K562 (cell line): ENCODE results near the gene NUP62. TPM values are rescaled to one million over a fixed set of nuclear protein-coding genes. Genes with fewer than 3 reads are reported as not detected.

Experiments used
- ARHGAP35 ChIP-seq: fragments of 450-650 bp; IDR thresholded peaks from 2 replicates; pipeline ENCODE4 v1.6.1; 2018; ENCODE audit not compliant: partially characterized antibody
- CHD7 ChIP-seq: fragments of 200-600 bp; sonication (generic); IDR thresholded peaks from one replicate; pipeline ENCODE4 v1.6.1; 2012; ENCODE audit warnings: mild to moderate bottlenecking, low read depth, low read length, inconsistent platforms
- EGR1 ChIP-seq: fragments of 450-650 bp; conservative IDR thresholded peaks from 2 replicates; pipeline ENCODE4 v1.6.1; 2017; ENCODE audit warnings: mild to moderate bottlenecking
- FOXJ2 ChIP-seq: fragments of 200-800 bp; sonication (Bioruptor generic); IDR thresholded peaks from 2 replicates; pipeline ENCODE4 v1.6.1; 2016; ENCODE audit warnings: missing genetic modification characterization, missing compliant biosample characterization
- HDAC3 ChIP-seq: fragments of 450-650 bp; IDR thresholded peaks from 2 replicates; pipeline ENCODE4 v1.6.1; 2018; ENCODE audit warnings: borderline replicate concordance, mild to moderate bottlenecking, moderate library complexity; ENCODE audit not compliant: partially characterized antibody
- LARP7 ChIP-seq: fragments of 450-650 bp; IDR thresholded peaks from 2 replicates; pipeline ENCODE4 v1.6.1; 2016
- SETDB1 ChIP-seq: IDR thresholded peaks from one replicate; pipeline ENCODE4 v1.6.1; 2012; ENCODE audit warnings: low read length, control low read depth, inconsistent platforms
- TBL1XR1 ChIP-seq, 2 experiments: IDR thresholded peaks; 2 replicates each; pipeline ENCODE4 v1.6.1; 2012; ENCODE audit warnings: improper control_type of control experiment in 2 of 2, low read length in 2 of 2, mild to moderate bottlenecking in 1 of 2
- ZNF830 ChIP-seq: fragments of 250-450 bp; sonication (Bioruptor Pico); IDR thresholded peaks from 2 replicates; pipeline ENCODE4 v1.5.0; 2021; ENCODE audit warnings: mild to moderate bottlenecking
- polyA plus RNA-seq, 8 experiments: library from polyadenylated mRNA; depleted of rRNA in 4 of 8; stranded (reverse) in 5 of 8; unstranded in 3 of 8; fragments of >200 nt; fragmentation: Nextera tagmentation in 2 of 8; fragmentation: Illumina TruSeq in 1 of 8; extraction: Ambion mirVana in 2 of 8; extraction: Trizol in 1 of 8; gene quantifications; 2 replicates each; pipeline versions ENCODE4 v1.2.1 to v1.2.3, GENCODE V29; 2011 to 2014; ENCODE audit warnings: inconsistent platforms in 1 of 8, missing spikeins in 1 of 8
- total RNA-seq, 7 experiments: library from RNA; depleted of rRNA in 6 of 7; stranded (reverse); fragments of >200 nt in 6 of 7; fragmentation: Illumina TruSeq in 2 of 7; extraction: Trizol in 2 of 7; gene quantifications; 2 replicates each; pipeline versions ENCODE4 v1.2.1 to v1.2.3, GENCODE V29; 2011 to 2021; ENCODE audit warnings: low replicate concordance in 1 of 7
- TF ChIP-seq, protein P1 (sequence below), 2 experiments: fragments of 150-350 bp in 1 of 2; IDR thresholded peaks; 2 replicates each; pipeline ENCODE4 v1.6.1; 2012 to 2016; ENCODE audit warnings: low read depth in 2 of 2, low read length in 2 of 2, mild to moderate bottlenecking in 1 of 2, moderate library complexity in 1 of 2
- TF ChIP-seq, protein P2 (sequence below): sonication (generic); formaldehyde crosslinking; IDR thresholded peaks from 2 replicates; pipeline ENCODE4 v1.8.0; 2022; ENCODE audit warnings: mild to moderate bottlenecking, missing genetic modification reagents
- TF ChIP-seq, protein P3 (sequence below): fragments of 450-650 bp; IDR thresholded peaks from 2 replicates; pipeline ENCODE4 v1.6.1; 2016; ENCODE audit warnings: low read depth, mild to moderate bottlenecking, moderate library complexity

Gene NUP62
- total and polyA plus RNA-seq, 9 of the 15 experiments (the other 6 are each of a cell fraction or from before 2014, with no cell fraction given), result 16.9 to 109 (median 66.0) TPM

DNA sequence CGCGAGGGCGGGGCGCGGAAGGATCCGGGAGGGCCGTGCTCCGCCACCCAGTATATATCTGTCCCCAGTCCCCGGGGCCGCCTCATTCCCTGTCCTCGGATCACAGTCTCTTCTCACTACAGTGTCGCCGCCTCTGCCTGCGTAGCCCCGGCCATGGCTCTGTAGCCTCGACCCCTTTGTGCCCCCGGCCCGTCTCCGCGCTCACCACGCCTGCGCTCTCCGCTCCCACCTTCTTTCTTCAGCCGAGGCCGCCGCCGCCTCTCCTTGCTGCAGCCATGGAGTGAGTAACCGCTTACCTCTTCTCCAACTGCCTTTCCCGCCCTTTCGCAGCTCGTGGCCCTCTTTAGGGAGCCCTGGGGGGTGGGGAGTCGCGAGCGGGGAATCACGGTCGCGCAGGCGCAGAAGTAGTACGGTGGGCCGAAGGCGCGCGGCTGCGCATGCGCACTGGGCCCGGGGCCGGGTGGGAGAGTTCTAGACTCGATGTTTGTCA, at the start of gene NUP62, which contains the start of gene ATF5 (continued):
- TF ChIP-seq, protein P1, sequence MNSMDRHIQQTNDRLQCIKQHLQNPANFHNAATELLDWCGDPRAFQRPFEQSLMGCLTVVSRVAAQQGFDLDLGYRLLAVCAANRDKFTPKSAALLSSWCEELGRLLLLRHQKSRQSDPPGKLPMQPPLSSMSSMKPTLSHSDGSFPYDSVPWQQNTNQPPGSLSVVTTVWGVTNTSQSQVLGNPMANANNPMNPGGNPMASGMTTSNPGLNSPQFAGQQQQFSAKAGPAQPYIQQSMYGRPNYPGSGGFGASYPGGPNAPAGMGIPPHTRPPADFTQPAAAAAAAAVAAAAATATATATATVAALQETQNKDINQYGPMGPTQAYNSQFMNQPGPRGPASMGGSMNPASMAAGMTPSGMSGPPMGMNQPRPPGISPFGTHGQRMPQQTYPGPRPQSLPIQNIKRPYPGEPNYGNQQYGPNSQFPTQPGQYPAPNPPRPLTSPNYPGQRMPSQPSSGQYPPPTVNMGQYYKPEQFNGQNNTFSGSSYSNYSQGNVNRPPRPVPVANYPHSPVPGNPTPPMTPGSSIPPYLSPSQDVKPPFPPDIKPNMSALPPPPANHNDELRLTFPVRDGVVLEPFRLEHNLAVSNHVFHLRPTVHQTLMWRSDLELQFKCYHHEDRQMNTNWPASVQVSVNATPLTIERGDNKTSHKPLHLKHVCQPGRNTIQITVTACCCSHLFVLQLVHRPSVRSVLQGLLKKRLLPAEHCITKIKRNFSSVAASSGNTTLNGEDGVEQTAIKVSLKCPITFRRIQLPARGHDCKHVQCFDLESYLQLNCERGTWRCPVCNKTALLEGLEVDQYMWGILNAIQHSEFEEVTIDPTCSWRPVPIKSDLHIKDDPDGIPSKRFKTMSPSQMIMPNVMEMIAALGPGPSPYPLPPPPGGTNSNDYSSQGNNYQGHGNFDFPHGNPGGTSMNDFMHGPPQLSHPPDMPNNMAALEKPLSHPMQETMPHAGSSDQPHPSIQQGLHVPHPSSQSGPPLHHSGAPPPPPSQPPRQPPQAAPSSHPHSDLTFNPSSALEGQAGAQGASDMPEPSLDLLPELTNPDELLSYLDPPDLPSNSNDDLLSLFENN (IDR thresholded peaks at IDR 0.05; ENCODE audit: low read depth in 2 of 2, low read length in 2 of 2), result peak in 1 of 2 experiments; percentile 78; a peak in 1 of 4 replicates
- TF ChIP-seq SETDB1 (no peak), ARHGAP35 (peak; percentile 59), HDAC3 (no peak), EGR1 (no peak), LARP7 (peak; percentile 31; the same call in 1 of the 2 replicates), ZNF830 (peak; percentile 92), TBL1XR1 (IDR thresholded peaks at IDR 0.05; ENCODE audit: low read length in 2 of 2) (0 out of 4 replicates have a peak, but pooled peaks of 1 of the 2 experiments have one; percentile 2), CHD7 (no peak), FOXJ2 (tag) (no peak; the same call in 1 of the 2 replicates)
- TF ChIP-seq, protein P2, sequence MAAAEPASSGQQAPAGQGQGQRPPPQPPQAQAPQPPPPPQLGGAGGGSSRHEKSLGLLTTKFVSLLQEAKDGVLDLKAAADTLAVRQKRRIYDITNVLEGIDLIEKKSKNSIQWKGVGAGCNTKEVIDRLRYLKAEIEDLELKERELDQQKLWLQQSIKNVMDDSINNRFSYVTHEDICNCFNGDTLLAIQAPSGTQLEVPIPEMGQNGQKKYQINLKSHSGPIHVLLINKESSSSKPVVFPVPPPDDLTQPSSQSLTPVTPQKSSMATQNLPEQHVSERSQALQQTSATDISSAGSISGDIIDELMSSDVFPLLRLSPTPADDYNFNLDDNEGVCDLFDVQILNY (CRISPR knock-in tag), result peak; percentile 95; the same call in 1 of the 2 replicates
- TF ChIP-seq, protein P3, sequence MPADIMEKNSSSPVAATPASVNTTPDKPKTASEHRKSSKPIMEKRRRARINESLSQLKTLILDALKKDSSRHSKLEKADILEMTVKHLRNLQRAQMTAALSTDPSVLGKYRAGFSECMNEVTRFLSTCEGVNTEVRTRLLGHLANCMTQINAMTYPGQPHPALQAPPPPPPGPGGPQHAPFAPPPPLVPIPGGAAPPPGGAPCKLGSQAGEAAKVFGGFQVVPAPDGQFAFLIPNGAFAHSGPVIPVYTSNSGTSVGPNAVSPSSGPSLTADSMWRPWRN, result no peak
